ENCODE data around the gene DTYMK.

Gene DTYMK

GRCh38 chr2:241640165-241640795, 46.3 kb downstream of the DTYMK start:
- Histone ChIP-seq H3K27me3 (ENCODE audit: control insufficient read depth, insufficient read depth, low read length) (no peaks in the 10 kb centered on the region), H3K4me2 (ENCODE audit: low read length) (no peak overlapping the region), H3K36me3 (ENCODE audit: insufficient read depth, low read length) (peaks cover 4% of the 10 kb centered on the region), H3K4me1 (ENCODE audit: control insufficient read depth, insufficient read depth, low read length) (peaks cover 15% of the 10 kb centered on the region), H3K9ac (ENCODE audit: low read depth, low read length) (no peak overlapping the region), H3K4me3 (ENCODE audit: low read length) (no peak overlapping the region), H3K9me3 (replicated peaks; ENCODE audit: low read length) (no peaks in the 10 kb centered on the region)

GRCh38 chr2:241639385-241639784, 47.2 kb downstream of the DTYMK start:
- H3K27me3 ChIP-seq (ENCODE audit: control insufficient read depth, insufficient read depth, low read length), result no peaks in the 10 kb centered on the region
- H3K4me3 ChIP-seq (ENCODE audit: low read length), result peak overlapping the region; percentile 100
- peaks cover 10% of the 10 kb centered on the region for H3K36me3 ChIP-seq (ENCODE audit: insufficient read depth, low read length)
- peaks cover 22% of the 10 kb centered on the region for H3K4me1 ChIP-seq (ENCODE audit: control insufficient read depth, insufficient read depth, low read length)
- no peaks in the 10 kb centered on the region for H3K9me3 ChIP-seq (replicated peaks; ENCODE audit: low read length)
- peak overlapping the region; percentile 98 for H3K4me2 ChIP-seq (ENCODE audit: low read length)
- no peak overlapping the region for H3K9ac ChIP-seq (ENCODE audit: low read depth, low read length)

GRCh38 chr2:241638940-241639339, 47.7 kb downstream of the DTYMK start:
- H3K4me2 ChIP-seq (ENCODE audit: low read length), result peak overlapping the region; percentile 98
- peaks cover 22% of the 10 kb centered on the region for H3K4me1 ChIP-seq (ENCODE audit: control insufficient read depth, insufficient read depth, low read length)
- no peaks in the 10 kb centered on the region for H3K27me3 ChIP-seq (ENCODE audit: control insufficient read depth, insufficient read depth, low read length)
- peak overlapping the region; percentile 100 for H3K4me3 ChIP-seq (ENCODE audit: low read length)
- no peaks in the 10 kb centered on the region for H3K9me3 ChIP-seq (replicated peaks; ENCODE audit: low read length)
- peaks cover 13% of the 10 kb centered on the region for H3K36me3 ChIP-seq (ENCODE audit: insufficient read depth, low read length)
- H3K9ac ChIP-seq (ENCODE audit: low read depth, low read length), result no peak overlapping the region

- Histone ChIP-seq H3K4me3 (ENCODE audit: low read length) (peak overlapping the region; percentile 100), H3K9me3 (replicated peaks; ENCODE audit: low read length) (no peaks in the 10 kb centered on the region), H3K4me2 (ENCODE audit: low read length) (peak overlapping the region; percentile 98), H3K27me3 (ENCODE audit: control insufficient read depth, insufficient read depth, low read length) (no peaks in the 10 kb centered on the region), H3K9ac (ENCODE audit: low read depth, low read length) (peak overlapping the region; percentile 100), H3K36me3 (ENCODE audit: insufficient read depth, low read length) (peaks cover 20% of the 10 kb centered on the region), H3K4me1 (ENCODE audit: control insufficient read depth, insufficient read depth, low read length) (peaks cover 22% of the 10 kb centered on the region)
Measured at GRCh38 chr2:241637795-241638660, 48.6 kb downstream of the DTYMK start.

GRCh38 chr2:241637018-241637794, 49.4 kb downstream of the DTYMK start, which contains the start of the genes ATG4B and THAP4:
ATG4B (plus strand) TSS chr2:241637693; CDS start chr2:241637715, 22 bp downstream.
THAP4 (minus strand) TSS chr2:241637158; CDS start chr2:241637017, 141 bp downstream.
- Histone ChIP-seq H3K9me3 (replicated peaks; ENCODE audit: low read length) (no peaks in the 10 kb centered on the region), H3K9ac (ENCODE audit: low read depth, low read length) (peak within 1 kb of the TSS; percentile 100), H3K36me3 (ENCODE audit: insufficient read depth, low read length) (peaks cover 27% of the 10 kb centered on the region), H3K27me3 (ENCODE audit: control insufficient read depth, insufficient read depth, low read length) (no peaks in the 10 kb centered on the region), H3K4me1 (ENCODE audit: control insufficient read depth, insufficient read depth, low read length) (peaks cover 22% of the 10 kb centered on the region), H3K4me3 (ENCODE audit: low read length) (peak within 1 kb of the TSS; percentile 100), H3K4me2 (ENCODE audit: low read length) (peak within 1 kb of the TSS; percentile 98)

GRCh38 chr2:241636182-241637017, 50.2 kb downstream of the DTYMK start:
- H3K36me3 ChIP-seq (ENCODE audit: insufficient read depth, low read length), result peaks cover 34% of the 10 kb centered on the region
- H3K4me3 ChIP-seq (ENCODE audit: low read length), result peak overlapping the region; percentile 100
- no peaks in the 10 kb centered on the region for H3K27me3 ChIP-seq (ENCODE audit: control insufficient read depth, insufficient read depth, low read length)
- peak overlapping the region; percentile 100 for H3K9ac ChIP-seq (ENCODE audit: low read depth, low read length)
- peaks cover 22% of the 10 kb centered on the region for H3K4me1 ChIP-seq (ENCODE audit: control insufficient read depth, insufficient read depth, low read length)
- H3K4me2 ChIP-seq (ENCODE audit: low read length), result peak overlapping the region; percentile 98
- no peaks in the 10 kb centered on the region for H3K9me3 ChIP-seq (replicated peaks; ENCODE audit: low read length)

GRCh38 chr2:241635756-241636155, 50.9 kb downstream of the DTYMK start:
- peak overlapping the region; percentile 100 for H3K9ac ChIP-seq (ENCODE audit: low read depth, low read length)
- H3K36me3 ChIP-seq (ENCODE audit: insufficient read depth, low read length), result peaks cover 40% of the 10 kb centered on the region
- H3K4me1 ChIP-seq (ENCODE audit: control insufficient read depth, insufficient read depth, low read length), result peaks cover 22% of the 10 kb centered on the region
- H3K4me3 ChIP-seq (ENCODE audit: low read length), result peak overlapping the region; percentile 100
- H3K9me3 ChIP-seq (replicated peaks; ENCODE audit: low read length), result no peaks in the 10 kb centered on the region
- peak overlapping the region; percentile 98 for H3K4me2 ChIP-seq (ENCODE audit: low read length)
- no peaks in the 10 kb centered on the region for H3K27me3 ChIP-seq (ENCODE audit: control insufficient read depth, insufficient read depth, low read length)

GRCh38 chr2:241633561-241633960, 53.1 kb downstream of the DTYMK start:
- Histone ChIP-seq H3K36me3 (ENCODE audit: insufficient read depth, low read length) (peaks cover 42% of the 10 kb centered on the region), H3K4me3 (ENCODE audit: low read length) (no peak overlapping the region), H3K4me2 (ENCODE audit: low read length) (no peak overlapping the region), H3K9me3 (replicated peaks; ENCODE audit: low read length) (no peaks in the 10 kb centered on the region), H3K9ac (ENCODE audit: low read depth, low read length) (no peak overlapping the region), H3K4me1 (ENCODE audit: control insufficient read depth, insufficient read depth, low read length) (peaks cover 18% of the 10 kb centered on the region), H3K27me3 (ENCODE audit: control insufficient read depth, insufficient read depth, low read length) (no peaks in the 10 kb centered on the region)

- Histone ChIP-seq H3K4me2 (ENCODE audit: low read length) (no peak overlapping the region), H3K9me3 (replicated peaks; ENCODE audit: low read length) (no peaks in the 10 kb centered on the region), H3K27me3 (ENCODE audit: control insufficient read depth, insufficient read depth, low read length) (no peaks in the 10 kb centered on the region), H3K36me3 (ENCODE audit: insufficient read depth, low read length) (peaks cover 48% of the 10 kb centered on the region), H3K4me3 (ENCODE audit: low read length) (no peak overlapping the region), H3K9ac (ENCODE audit: low read depth, low read length) (no peak overlapping the region), H3K4me1 (ENCODE audit: control insufficient read depth, insufficient read depth, low read length) (peaks cover 15% of the 10 kb centered on the region)
Measured at GRCh38 chr2:241632478-241633325, 53.9 kb downstream of the DTYMK start.
